ENCODE data around the gene NR1I3.

DNA sequence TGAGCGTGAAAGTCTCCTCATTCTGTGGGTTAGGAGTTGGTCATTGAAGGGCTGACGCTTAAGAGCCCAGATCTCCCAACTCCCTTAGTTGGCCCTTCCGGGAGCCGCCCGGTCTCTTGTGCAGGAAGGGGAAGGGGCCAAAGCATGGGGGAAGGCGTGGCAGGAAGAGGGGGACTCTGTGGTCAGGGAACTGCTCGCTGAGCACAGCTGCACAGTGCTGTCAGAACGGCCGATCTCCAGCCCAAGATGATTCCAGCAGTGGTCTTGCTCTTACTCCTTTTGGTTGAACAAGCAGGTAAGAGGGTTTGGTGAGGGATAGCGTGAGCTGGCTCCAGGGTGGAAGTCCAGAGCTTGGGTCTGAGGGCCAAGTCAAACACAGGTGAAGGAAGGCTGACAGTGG, 22.9 kb downstream of the NR1I3 start, which contains the start of gene FCER1G:
- TF ChIP-seq EZH2 (IDR thresholded peaks at IDR 0.05) (no peak), CTCF (IDR thresholded peaks at IDR 0.05) (no peak), EZH2phosphoT487 (IDR thresholded peaks at IDR 0.05) (no peak)

Data from neural progenitor cell (in vitro differentiated cells).